Stimulated activated CD4-positive, alpha-beta T cell treated with anti-CD3 and anti-CD28 coated beads, Interleukin-4, amount 100 ng/mL, for 1 hour (primary cell): ENCODE results near the gene UBE4A.
A peak's percentile ranks its signal among the peaks of the same experiment; 100 is the strongest.

Source experiments
- DNase-seq: peaks from one replicate; pipeline ENCODE4 v3.0.0-alpha.2; 2020

Gene UBE4A

GRCh38 chr11:118341815-118342489 lies 17.4 kb upstream of the UBE4A start:
- DNase-seq, result no peak

GRCh38 chr11:118342503-118343161 lies 16.8 kb upstream of the UBE4A start, which contains the start of gene CD3D:
TSS of gene CD3D (minus strand) at chr11:118342705. CDS start at chr11:118342607, 98 bp downstream.
- peak; percentile 63 for DNase-seq

- DNase-seq, result no peak
Measured at GRCh38 chr11:118343248-118343647, 16.2 kb upstream of the UBE4A start.

DNA sequence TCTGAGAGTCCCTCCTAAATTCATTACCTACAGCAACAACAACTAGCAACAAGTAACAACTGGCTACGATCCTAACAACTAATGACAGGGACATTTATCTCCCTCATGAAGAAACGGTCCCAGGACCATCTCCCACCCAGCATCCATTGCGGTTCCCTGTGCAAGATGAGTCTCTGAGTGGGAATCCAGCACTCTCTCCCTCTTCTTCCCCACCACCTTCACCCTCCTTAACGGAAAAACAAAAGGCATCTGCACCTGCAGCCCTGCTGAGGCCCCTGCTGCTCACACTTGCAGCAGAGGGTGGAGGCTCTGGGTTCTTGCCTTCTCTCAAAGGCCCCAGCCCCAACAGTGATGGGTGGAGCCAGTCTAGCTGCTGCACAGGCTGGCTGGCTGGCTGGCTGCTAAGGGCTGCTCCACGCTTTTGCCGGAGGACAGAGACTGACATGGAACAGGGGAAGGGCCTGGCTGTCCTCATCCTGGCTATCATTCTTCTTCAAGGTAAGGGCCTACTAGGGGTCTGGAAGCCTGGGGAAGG lies 15.4 kb upstream of the UBE4A start, which contains the start of gene CD3G:
CD3G (plus strand) TSS at position 364 of the 535 bp plus-strand sequence; CDS start at position 444, 80 bp downstream.
- peak; percentile 70 for DNase-seq

DNA sequence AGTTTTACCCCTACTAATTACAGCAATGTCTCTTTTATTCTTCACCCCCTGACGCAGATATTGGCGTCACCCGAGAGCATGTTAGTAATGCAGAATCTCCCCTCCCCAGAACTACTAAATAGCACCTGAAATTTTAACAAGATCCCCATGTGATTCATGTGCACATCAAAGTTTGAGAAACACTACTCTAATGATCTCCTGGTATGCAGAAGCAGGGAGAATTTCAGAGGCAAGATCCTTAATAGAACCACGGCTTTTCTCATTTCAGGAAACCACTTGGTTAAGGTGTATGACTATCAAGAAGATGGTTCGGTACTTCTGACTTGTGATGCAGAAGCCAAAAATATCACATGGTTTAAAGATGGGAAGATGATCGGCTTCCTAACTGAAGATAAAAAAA lies 9.9 kb upstream of the UBE4A start:
- no peak for DNase-seq

- no peak for DNase-seq
Measured at GRCh38 chr11:118353084-118353710, 6.2 kb upstream of the UBE4A start.

DNA sequence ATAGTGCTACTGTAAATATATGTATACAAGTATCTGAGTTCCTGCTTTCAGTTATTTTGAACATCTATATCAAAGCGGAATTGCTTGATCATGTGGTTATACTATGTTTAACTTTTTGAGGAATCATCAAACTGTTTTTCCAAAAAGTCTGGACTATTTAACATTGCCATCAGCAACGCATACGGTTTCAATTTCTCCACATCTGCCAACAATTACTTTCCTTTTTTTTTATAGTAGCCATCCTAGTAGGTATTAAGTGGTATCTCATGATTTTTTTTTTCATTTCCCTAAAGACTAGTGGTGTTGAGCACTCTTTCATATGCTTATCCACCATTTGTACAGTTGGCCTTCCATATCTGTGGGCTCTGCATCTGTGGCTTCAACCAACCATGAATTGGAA lies 1.3 kb upstream of the UBE4A start:
- no peak for DNase-seq

- DNase-seq, result no peak
Measured at GRCh38 chr11:118364956-118365615, 5.7 kb downstream of the UBE4A start.

- no peak for DNase-seq
Measured at GRCh38 chr11:118366287-118366686, 6.9 kb downstream of the UBE4A start.

GRCh38 chr11:118370774-118371173 lies 11.4 kb downstream of the UBE4A start:
- DNase-seq, result no peak

GRCh38 chr11:118373263-118373662 lies 13.9 kb downstream of the UBE4A start:
- no peak for DNase-seq

DNA sequence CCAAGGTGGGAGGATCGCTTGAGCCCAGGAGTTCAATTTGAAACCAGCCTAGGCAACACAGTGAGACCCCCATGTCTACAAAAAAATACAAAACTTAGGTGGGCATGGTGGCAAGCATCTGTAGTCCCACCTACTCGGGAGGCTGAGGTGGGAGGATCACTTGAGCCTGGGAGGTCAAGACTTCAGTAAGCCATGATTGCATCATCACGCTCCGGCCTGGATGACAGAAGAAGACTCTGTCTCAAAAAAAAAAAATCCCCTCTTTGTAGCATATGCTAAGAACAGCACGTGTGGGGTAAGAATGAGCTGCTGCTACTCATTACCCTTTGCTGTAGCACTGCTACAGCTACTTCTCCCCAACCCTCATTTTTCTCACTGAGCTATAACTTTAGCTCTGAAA lies 14.5 kb downstream of the UBE4A start:
- no peak for DNase-seq

- DNase-seq, result no peak
Measured at GRCh38 chr11:118374729-118375128, 15.3 kb downstream of the UBE4A start.

- no peak for DNase-seq
Measured at GRCh38 chr11:118375978-118376377, 16.6 kb downstream of the UBE4A start.

DNA sequence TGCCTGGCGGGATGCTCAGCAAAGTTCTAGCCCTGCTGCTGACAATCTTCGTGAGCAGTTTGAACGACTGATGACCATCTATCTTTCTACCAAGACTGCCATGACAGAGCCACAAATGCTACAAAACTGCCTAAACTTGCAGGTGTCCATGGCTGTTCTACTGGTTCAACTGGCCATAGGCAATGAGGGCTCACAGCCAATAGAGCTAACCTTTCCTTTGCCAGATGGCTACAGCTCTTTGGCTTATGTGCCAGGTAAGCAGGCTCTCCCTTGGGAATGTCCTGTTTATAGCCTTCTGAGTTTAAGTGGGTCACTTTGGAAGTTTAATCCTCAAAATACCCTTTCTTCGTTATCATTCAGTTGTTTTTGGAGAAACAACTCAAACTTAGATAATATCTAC lies 20.1 kb downstream of the UBE4A start:
- no peak for DNase-seq

GRCh38 chr11:118380571-118380970 lies 21.2 kb downstream of the UBE4A start:
- DNase-seq, result no peak

GRCh38 chr11:118382954-118383353 lies 23.6 kb downstream of the UBE4A start:
- DNase-seq, result no peak

DNA sequence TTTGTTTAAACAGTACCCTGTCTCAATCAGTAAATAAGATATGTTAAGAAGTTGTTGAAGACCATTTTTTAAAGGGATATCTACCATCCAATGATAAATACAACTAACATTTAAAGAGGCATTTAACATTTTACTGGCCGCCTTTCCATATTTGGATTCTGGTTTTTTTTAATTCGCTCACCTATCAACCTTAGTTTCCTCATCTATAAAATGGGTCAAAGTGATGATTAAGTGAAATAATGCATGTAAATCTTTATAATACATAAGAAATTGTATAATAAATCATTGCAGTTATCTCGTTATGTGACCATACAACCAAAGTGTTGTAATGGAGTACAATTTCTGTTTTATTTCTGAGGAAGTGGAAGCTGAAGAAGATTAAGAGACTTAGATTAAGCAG lies 24.3 kb downstream of the UBE4A start:
- DNase-seq, result no peak

- no peak for DNase-seq
Measured at GRCh38 chr11:118396097-118396501, 36.7 kb downstream of the UBE4A start.

DNA sequence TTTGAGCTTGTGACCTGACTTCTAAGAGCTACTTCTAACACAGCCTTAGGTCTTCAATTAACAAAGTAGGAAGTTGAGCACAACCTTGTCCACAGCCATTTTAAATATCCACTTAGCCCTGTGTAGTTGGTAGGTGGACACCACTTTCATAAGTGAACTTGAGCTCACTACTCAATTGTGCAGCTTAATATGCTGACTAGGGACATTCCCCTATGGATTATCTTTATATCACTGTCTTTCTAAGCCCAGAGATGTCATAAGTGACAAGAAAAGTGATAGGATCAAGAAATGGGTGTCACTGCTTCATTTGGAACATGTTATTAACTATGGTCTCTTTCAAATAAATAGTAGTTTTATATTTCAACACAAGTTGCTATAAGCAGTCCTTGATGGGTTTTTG lies 38.0 kb downstream of the UBE4A start:
- no peak for DNase-seq

- peak; percentile 18 for DNase-seq
Measured at GRCh38 chr11:118398791-118399559, 39.6 kb downstream of the UBE4A start.

- peak; percentile 91 for DNase-seq
Measured at GRCh38 chr11:118401151-118401879, 41.9 kb downstream of the UBE4A start, which contains the start of gene ATP5MG. TSS of gene ATP5MG (plus strand) at chr11:118401606. CDS start at chr11:118401666, 60 bp downstream.
